HepG2 (cell line): Measurements from ENCODE around the gene KDR. TPM values are rescaled to one million over a fixed set of nuclear protein-coding genes. Genes with fewer than 3 reads are reported as not detected.

Experiments
- ATAC-seq: fragments of 200-7000 bp; cut with Tn5 transposase; 3 replicates; pipeline ENCODE4 v1.9.1; 2020; ENCODE audit warnings: mild to moderate bottlenecking, moderate library complexity
- BruUV-seq: library from RNA; stranded (reverse); fragments of 400-500 nt; replicated peaks from 2 replicates; lab custom pipeline; 2021; lab: Mats Ljungman, UMichigan
- CTCF ChIA-PET: fragments of 300-600 bp; formaldehyde crosslinking; extraction: SDS; loops from one replicate; lab custom pipeline; 2021; ENCODE audit warnings: low total read pairs, inconsistent platforms, low intra/inter-chr PET ratio; lab: Yijun Ruan, JAX
- POLR2A ChIA-PET: fragments of 350-600 bp; sonication (Branson Sonifier 250); formaldehyde crosslinking; loops from one replicate; lab custom pipeline; 2020; ENCODE audit warnings: antibody characterized with exemption, inconsistent platforms; lab: Yijun Ruan, JAX
- DNase-seq: peaks from one replicate; pipeline ENCODE4 v3.0.0-alpha.2; 2015; ENCODE audit warnings: low spot score
- FAIRE-seq: peaks from 3 replicates; lab custom pipeline; 2011; peaks lifted over from hg19 to GRCh38; lab: Jason Lieb, UNC
- H2AFZ ChIP-seq: one replicate; pipeline ENCODE4 v1.6.1; 2011; ENCODE audit warnings: low read length, inconsistent platforms
- H3K27ac ChIP-seq: fragments of 300-600 bp; 3 replicates; pipeline ENCODE4 v1.8.0; 2011; ENCODE audit warnings: mixed run types, mild to moderate bottlenecking, mixed read lengths, low read length, inconsistent platforms; ENCODE audit not compliant: insufficient read depth; ENCODE audit errors: extremely low read length
- H3K27me3 ChIP-seq, 2 experiments: fragments of 200-600 bp in 1 of 2; 2 replicates in 1 of 2; 3 replicates in 1 of 2; pipeline versions ENCODE4 v1.6.0 to v1.8.0; 2011; ENCODE audit warnings: low read length in 2 of 2, mild to moderate bottlenecking in 2 of 2, moderate library complexity in 2 of 2, inconsistent platforms in 1 of 2; ENCODE audit not compliant: insufficient read depth in 2 of 2, control insufficient read depth in 1 of 2
- H3K36me3 ChIP-seq, 2 experiments: fragments of 200-600 bp in 1 of 2; replicated peaks in 1 of 2; 2 replicates in 1 of 2; 3 replicates in 1 of 2; pipeline versions ENCODE4 v1.5.1 to v1.8.0; 2011; ENCODE audit warnings: low read length in 2 of 2, inconsistent platforms in 1 of 2; ENCODE audit not compliant: insufficient read depth in 2 of 2, control insufficient read depth in 1 of 2
- H3K4me1 ChIP-seq: 2 replicates; pipeline ENCODE4 v1.5.1; 2012; ENCODE audit warnings: low read length, inconsistent platforms; ENCODE audit not compliant: insufficient read depth
- H3K4me2 ChIP-seq: 2 replicates; pipeline ENCODE4 v1.6.0; 2011; ENCODE audit warnings: low read depth, low read length, inconsistent platforms
- H3K4me3 ChIP-seq, 3 experiments: fragments of 200-600 bp in 1 of 3; sonication (generic), shearing (Covaris generic) in 1 of 3; replicated peaks in 1 of 3; 2 replicates each; pipeline ENCODE4 v1.5.1; 2011 to 2016; ENCODE audit warnings: low read length in 3 of 3, inconsistent platforms in 2 of 3, low read depth in 2 of 3, mild to moderate bottlenecking in 2 of 3, control low read depth in 1 of 3, mixed read lengths in 1 of 3; ENCODE audit not compliant: insufficient read depth in 1 of 3
- H3K79me2 ChIP-seq: one replicate; pipeline ENCODE4 v1.6.1; 2011; ENCODE audit warnings: low read length, inconsistent platforms; ENCODE audit not compliant: insufficient read depth
- H3K9ac ChIP-seq: 2 replicates; pipeline ENCODE4 v1.6.0; 2011; ENCODE audit warnings: mild to moderate bottlenecking, low read depth, low read length, inconsistent platforms; ENCODE audit not compliant: insufficient read depth
- H3K9me3 ChIP-seq: 2 replicates; pipeline ENCODE4 v1.5.1; 2012; ENCODE audit warnings: mild to moderate bottlenecking, low read length
- H4K20me1 ChIP-seq: 2 replicates; pipeline ENCODE4 v1.6.0; 2011; ENCODE audit warnings: inconsistent platforms, mild to moderate bottlenecking, low read length, moderate library complexity; ENCODE audit not compliant: insufficient read depth
- ARNTL ChIP-seq: sonication (generic); formaldehyde crosslinking; IDR thresholded peaks from 2 replicates; pipeline ENCODE4 v1.4.0; 2020; ENCODE audit warnings: mild to moderate bottlenecking, missing genetic modification reagents
- FOXK2 ChIP-seq: fragments of 450-650 bp; IDR thresholded peaks from 2 replicates; pipeline ENCODE4 v1.6.1; 2016
- HNRNPK ChIP-seq: fragments of 200-400 bp; formaldehyde crosslinking; IDR thresholded peaks from 2 replicates; pipeline ENCODE4 v1.6.1; 2018; ENCODE audit warnings: low read length, low read depth, moderate library complexity, mild to moderate bottlenecking; ENCODE audit not compliant: poor library complexity, severe bottlenecking
- KLF9 ChIP-seq: IDR thresholded peaks from 2 replicates; pipeline ENCODE4 v1.6.1; 2016; ENCODE audit warnings: low read depth
- MED1 ChIP-seq: sonication (generic); formaldehyde crosslinking; IDR thresholded peaks from 2 replicates; pipeline ENCODE4 v1.4.0; 2020; ENCODE audit warnings: missing genetic modification reagents
- RFXANK ChIP-seq: IDR thresholded peaks from 2 replicates; pipeline ENCODE4 v1.6.1; 2016
- TAF15 ChIP-seq: fragments of 200-400 bp; formaldehyde crosslinking; IDR thresholded peaks from one replicate; pipeline ENCODE4 v1.6.1; 2018; ENCODE audit warnings: mild to moderate bottlenecking, low read depth, low read length; ENCODE audit not compliant: poor library complexity, severe bottlenecking
- TRIM24 ChIP-seq: sonication (generic); formaldehyde crosslinking; IDR thresholded peaks from 2 replicates; pipeline ENCODE4 v1.8.0; 2022; ENCODE audit warnings: mild to moderate bottlenecking, missing genetic modification reagents
- U2AF1 ChIP-seq: fragments of 200-400 bp; formaldehyde crosslinking; optimal IDR thresholded peaks from 2 replicates; pipeline ENCODE3; 2017; ENCODE audit warnings: mild to moderate bottlenecking, low read depth, low read length
- ZFP37 ChIP-seq: sonication (generic); formaldehyde crosslinking; IDR thresholded peaks from 2 replicates; pipeline ENCODE4 v1.4.0; 2020; ENCODE audit warnings: missing genetic modification reagents, borderline replicate concordance
- ZIK1 ChIP-seq: sonication (generic); formaldehyde crosslinking; IDR thresholded peaks from 2 replicates; pipeline ENCODE4 v1.5.0; 2020; ENCODE audit warnings: mild to moderate bottlenecking, low read depth, missing genetic modification reagents, borderline replicate concordance
- ZNF3 ChIP-seq: IDR thresholded peaks from 2 replicates; pipeline ENCODE4 v1.7.0; 2017; ENCODE audit warnings: inconsistent platforms
- ZNF670 ChIP-seq: sonication (generic); formaldehyde crosslinking; IDR thresholded peaks from 2 replicates; pipeline ENCODE4 v1.8.0; 2022; ENCODE audit warnings: mild to moderate bottlenecking, missing genetic modification reagents, borderline replicate concordance
- ZNF737 ChIP-seq: sonication (generic); formaldehyde crosslinking; IDR thresholded peaks from 2 replicates; pipeline ENCODE4 v1.5.0; 2020; ENCODE audit warnings: missing genetic modification reagents, mild to moderate bottlenecking, borderline replicate concordance
- ZNF75D ChIP-seq: sonication (generic); formaldehyde crosslinking; IDR thresholded peaks from 2 replicates; pipeline ENCODE4 v1.8.1; 2023; ENCODE audit warnings: missing genetic modification reagents, mild to moderate bottlenecking, borderline replicate concordance
- WGBS: methylation state at CpG from one replicate; pipeline ENCODE4 v1.1.6; 2017; ENCODE audit warnings: low lambda C conversion rate; 5-methylcytosine and 5-hydroxymethylcytosine counted together
- in situ Hi-C: cut with HindIII; loops from 2 replicates; pipeline ENCODE4 v1.10.0; 2017; ENCODE audit warnings: low pct_unique_long_range_greater_than_20kb; ENCODE audit not compliant: extremely low pct_ligation_motif_present
- intact Hi-C: fragments of 100-400 bp; cut with micrococcal nuclease; formaldehyde crosslinking; loops from one replicate; pipeline ENCODE4 v1.10.0; 2022; ENCODE audit not compliant: unreplicated experiment
- polyA plus RNA-seq, 8 experiments: library from polyadenylated mRNA; depleted of rRNA in 3 of 8; stranded (reverse) in 7 of 8; unstranded in 1 of 8; fragments of >200 nt; fragmentation: Illumina TruSeq in 4 of 8; extraction: Trizol in 4 of 8; gene quantifications; 2 replicates each; pipeline versions ENCODE4 v1.2.1 to v1.2.3, GENCODE V29; 2011 to 2016; ENCODE audit warnings: low read depth in 4 of 8, missing spikeins in 1 of 8, mixed read lengths in 1 of 8; ENCODE audit not compliant: insufficient read depth in 1 of 8
- total RNA-seq, 5 experiments: library from RNA; depleted of rRNA; stranded (reverse); fragments of >200 nt; fragmentation: Illumina TruSeq; extraction: Trizol; gene quantifications; 2 replicates each; pipeline ENCODE4 v1.2.3, GENCODE V29; 2016; ENCODE audit warnings: low read depth in 1 of 5
- TF ChIP-seq, protein P1 (sequence below): sonication (generic); formaldehyde crosslinking; IDR thresholded peaks from 2 replicates; pipeline ENCODE4 v1.8.1; 2022; ENCODE audit warnings: mild to moderate bottlenecking, missing genetic modification reagents
- TF ChIP-seq, protein P2 (sequence below): IDR thresholded peaks from 2 replicates; pipeline ENCODE4 v1.6.1; 2016
- TF ChIP-seq, protein P3 (sequence below): sonication (generic); formaldehyde crosslinking; IDR thresholded peaks from 2 replicates; pipeline ENCODE4 v1.8.1; 2023; ENCODE audit warnings: mild to moderate bottlenecking, missing genetic modification reagents

The KDR gene
- total and polyA plus RNA-seq, 2 of the 13 experiments (the other 11 are each of a cell fraction or from before 2014, with no cell fraction given) = not detected

DNA sequence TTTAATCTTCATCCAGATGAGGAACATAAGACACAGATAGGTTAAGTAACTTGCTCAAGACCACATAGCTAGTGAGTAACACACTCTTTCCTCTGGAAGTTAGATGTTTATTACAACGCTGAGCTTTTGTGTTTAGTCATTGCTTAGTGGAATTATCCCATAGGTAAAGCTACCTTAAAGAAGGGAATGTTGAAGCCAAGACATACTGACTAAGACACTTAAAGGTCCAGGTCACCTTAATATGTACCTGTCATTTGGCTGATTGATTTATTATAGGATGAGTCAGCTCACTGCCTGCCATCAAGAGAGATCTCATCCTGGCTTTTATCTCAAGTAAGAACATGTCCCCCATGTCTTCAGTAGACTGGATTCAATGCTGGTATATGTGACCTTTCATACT is 53.4 kb downstream of the KDR start:
- CTCF ChIA-PET = no interaction called here
- Histone ChIP-seq H3K36me3 (no peaks in the 10 kb centered on the region), H2AFZ (no peak overlapping the region), H3K9ac (no peak overlapping the region), H3K9me3 (no peaks in the 10 kb centered on the region), H3K27me3 (no peaks in the 10 kb centered on the region)
- WGBS = 18% methylated on average over 1 of the region's 1 CpG
- TF ChIP-seq, protein P1, sequence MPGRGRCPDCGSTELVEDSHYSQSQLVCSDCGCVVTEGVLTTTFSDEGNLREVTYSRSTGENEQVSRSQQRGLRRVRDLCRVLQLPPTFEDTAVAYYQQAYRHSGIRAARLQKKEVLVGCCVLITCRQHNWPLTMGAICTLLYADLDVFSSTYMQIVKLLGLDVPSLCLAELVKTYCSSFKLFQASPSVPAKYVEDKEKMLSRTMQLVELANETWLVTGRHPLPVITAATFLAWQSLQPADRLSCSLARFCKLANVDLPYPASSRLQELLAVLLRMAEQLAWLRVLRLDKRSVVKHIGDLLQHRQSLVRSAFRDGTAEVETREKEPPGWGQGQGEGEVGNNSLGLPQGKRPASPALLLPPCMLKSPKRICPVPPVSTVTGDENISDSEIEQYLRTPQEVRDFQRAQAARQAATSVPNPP = no peak
- no peak for TF ChIP-seq ZFP37
- TF ChIP-seq U2AF1 = no peak
- TF ChIP-seq RFXANK (CRISPR knock-in tag) = no peak
- TF ChIP-seq KLF9 (CRISPR knock-in tag) = no peak
- TF ChIP-seq TRIM24 (CRISPR knock-in tag) = no peak
- TF ChIP-seq ZIK1 (CRISPR knock-in tag) = no peak
- TF ChIP-seq, all 625 proteins: peak for 0
- H4K20me1 ChIP-seq = no peaks in the 10 kb centered on the region
- no peak overlapping the region for H3K27ac ChIP-seq
- POLR2A ChIA-PET = no interaction called here
- H3K4me2 ChIP-seq = no peak overlapping the region
- no peak for FAIRE-seq
- no TSS peak for BruUV-seq
- intact Hi-C loops (no loop called here), in situ Hi-C loops (no loop called here)
- no peaks in the 10 kb centered on the region for H3K79me2 ChIP-seq
- DNase-seq = no peak
- no peaks in the 10 kb centered on the region for H3K4me1 ChIP-seq
- H3K4me3 ChIP-seq = no peak overlapping the region
- ATAC-seq = no peak

DNA sequence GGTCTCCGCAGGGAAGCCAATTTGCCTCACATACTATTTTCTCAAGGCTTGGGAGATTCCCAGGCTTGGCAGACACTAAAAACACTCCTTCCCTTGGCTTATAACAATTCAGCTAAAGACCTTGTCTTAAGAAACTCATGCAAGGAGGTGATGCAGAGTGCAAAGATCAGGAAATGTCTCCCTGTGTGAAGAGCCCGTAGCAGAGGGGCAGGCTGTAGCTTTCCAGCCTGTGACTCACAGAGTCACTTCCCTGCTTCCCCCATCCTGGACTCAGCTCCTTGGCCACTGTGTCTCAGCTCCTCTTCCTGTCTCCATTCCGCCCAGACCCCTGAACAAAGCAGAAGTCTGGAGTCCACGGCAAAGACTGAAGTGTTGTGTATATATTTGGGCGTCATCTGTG is 56.1 kb downstream of the KDR start:
- H3K79me2 ChIP-seq = no peaks in the 10 kb centered on the region
- no peaks in the 10 kb centered on the region for H3K36me3 ChIP-seq
- 10% methylated on average over 4 of the region's 5 CpGs for WGBS
- in situ Hi-C loops (no loop called here), intact Hi-C loops (no loop called here)
- H2AFZ ChIP-seq = no peak overlapping the region
- H3K4me3 ChIP-seq = no peak overlapping the region
- no peaks in the 10 kb centered on the region for H3K9me3 ChIP-seq
- no peaks in the 10 kb centered on the region for H3K4me1 ChIP-seq
- no peak overlapping the region for H3K9ac ChIP-seq
- ATAC-seq = no peak
- H4K20me1 ChIP-seq = no peaks in the 10 kb centered on the region
- H3K27me3 ChIP-seq = no peaks in the 10 kb centered on the region
- H3K4me2 ChIP-seq = no peak overlapping the region
- BruUV-seq = no TSS peak
- H3K27ac ChIP-seq = no peak overlapping the region
- CTCF ChIA-PET = no interaction called here
- POLR2A ChIA-PET = no interaction called here
- DNase-seq = no peak
- no peak for FAIRE-seq
- TF ChIP-seq TAF15 (no peak), ZNF737 (CRISPR knock-in tag) (no peak), FOXK2 (no peak), HNRNPK (no peak), ZNF3 (no peak), ZNF75D (CRISPR knock-in tag) (no peak), ARNTL (CRISPR knock-in tag) (no peak), ZNF670 (CRISPR knock-in tag) (no peak), MED1 (CRISPR knock-in tag) (no peak)
- TF ChIP-seq, protein P2, sequence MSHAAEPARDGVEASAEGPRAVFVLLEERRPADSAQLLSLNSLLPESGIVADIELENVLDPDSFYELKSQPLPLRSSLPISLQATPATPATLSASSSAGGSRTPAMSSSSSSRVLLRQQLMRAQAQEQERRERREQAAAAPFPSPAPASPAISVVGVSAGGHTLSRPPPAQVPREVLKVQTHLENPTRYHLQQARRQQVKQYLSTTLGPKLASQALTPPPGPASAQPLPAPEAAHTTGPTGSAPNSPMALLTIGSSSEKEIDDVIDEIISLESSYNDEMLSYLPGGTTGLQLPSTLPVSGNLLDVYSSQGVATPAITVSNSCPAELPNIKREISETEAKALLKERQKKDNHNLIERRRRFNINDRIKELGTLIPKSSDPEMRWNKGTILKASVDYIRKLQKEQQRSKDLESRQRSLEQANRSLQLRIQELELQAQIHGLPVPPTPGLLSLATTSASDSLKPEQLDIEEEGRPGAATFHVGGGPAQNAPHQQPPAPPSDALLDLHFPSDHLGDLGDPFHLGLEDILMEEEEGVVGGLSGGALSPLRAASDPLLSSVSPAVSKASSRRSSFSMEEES (CRISPR knock-in tag) = no peak
- TF ChIP-seq, protein P3, sequence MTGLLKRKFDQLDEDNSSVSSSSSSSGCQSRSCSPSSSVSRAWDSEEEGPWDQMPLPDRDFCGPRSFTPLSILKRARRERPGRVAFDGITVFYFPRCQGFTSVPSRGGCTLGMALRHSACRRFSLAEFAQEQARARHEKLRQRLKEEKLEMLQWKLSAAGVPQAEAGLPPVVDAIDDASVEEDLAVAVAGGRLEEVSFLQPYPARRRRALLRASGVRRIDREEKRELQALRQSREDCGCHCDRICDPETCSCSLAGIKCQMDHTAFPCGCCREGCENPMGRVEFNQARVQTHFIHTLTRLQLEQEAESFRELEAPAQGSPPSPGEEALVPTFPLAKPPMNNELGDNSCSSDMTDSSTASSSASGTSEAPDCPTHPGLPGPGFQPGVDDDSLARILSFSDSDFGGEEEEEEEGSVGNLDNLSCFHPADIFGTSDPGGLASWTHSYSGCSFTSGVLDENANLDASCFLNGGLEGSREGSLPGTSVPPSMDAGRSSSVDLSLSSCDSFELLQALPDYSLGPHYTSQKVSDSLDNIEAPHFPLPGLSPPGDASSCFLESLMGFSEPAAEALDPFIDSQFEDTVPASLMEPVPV (CRISPR knock-in tag) = no peak
